H4 (cell line): Measurements from ENCODE around the gene ERMARD. TPM values are rescaled to one million over a fixed set of nuclear protein-coding genes. Genes with fewer than 3 reads are reported as not detected.

ENCODE experiments used
- DNase-seq: peaks from one replicate; pipeline ENCODE4 v3.0.0-alpha.2; 2015; ENCODE audit warnings: low spot score
- total RNA-seq: library from RNA; depleted of rRNA; stranded (reverse); fragments of >200 nt; shearing (Covaris generic); gene quantifications from 2 replicates; pipeline ENCODE4 v1.2.3, GENCODE V29; 2014; rRNA removed

The ERMARD gene
- total RNA-seq, 1 experiment from 2014 or later = 13.4 TPM

- DNase-seq = no peak
Measured at GRCh38 chr6:169825558-169826225, 74.3 kb downstream of the ERMARD start.

GRCh38 chr6:169826697-169827096 is 75.3 kb downstream of the ERMARD start:
- no peak for DNase-seq

GRCh38 chr6:169827290-169827717 is 75.9 kb downstream of the ERMARD start:
- DNase-seq = no peak

DNA sequence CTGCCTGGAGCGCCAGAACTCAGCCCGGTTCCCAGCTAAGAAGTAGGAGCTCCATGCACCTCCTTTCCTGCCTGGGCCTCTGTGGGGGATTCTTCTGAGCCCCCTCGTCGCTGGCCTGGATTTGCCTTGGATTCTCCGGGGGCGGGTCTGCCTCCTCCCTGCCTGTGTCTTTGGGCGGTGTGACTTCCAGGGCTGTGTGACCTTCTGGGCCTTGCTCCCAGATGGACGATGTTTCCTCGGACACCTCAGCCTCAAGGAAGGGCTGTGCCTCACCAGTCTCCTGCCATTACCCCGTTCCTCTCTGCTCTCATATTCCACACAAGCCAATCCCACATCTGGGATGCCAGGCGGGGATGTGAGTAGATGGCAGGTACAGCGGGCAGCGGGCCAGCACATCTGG is 76.8 kb downstream of the ERMARD start:
- no peak for DNase-seq

- no peak for DNase-seq
Measured at GRCh38 chr6:169829786-169830185, 78.4 kb downstream of the ERMARD start.

GRCh38 chr6:169830876-169831275 is 79.5 kb downstream of the ERMARD start:
- no peak for DNase-seq

Other genes with a start within 250 kb of the ERMARD start
- 3.7 and 5.0 TPM in 2 replicates for gene WDR27, start 49.6 kb upstream of the ERMARD start, total RNA-seq
- gene C6orf120, start 49.5 kb upstream of the ERMARD start, total RNA-seq = 17.2 and 17.6 TPM in 2 replicates
- 12.1 and 12.6 TPM in 2 replicates for gene PHF10, start 27.1 kb upstream of the ERMARD start, total RNA-seq
- gene DYNLT2, start 50 bp upstream of the ERMARD start, total RNA-seq = 0.50 and 1.3 TPM in 2 replicates